IPS DF 4.7 (cell line): Measurements from ENCODE around the gene SMTNL2.
A peak's percentile ranks its signal among the peaks of the same experiment; 100 is the strongest.
"Not testable (repeated sequence)": the region's sequence is repeated elsewhere in the genome, so short reads cannot be mapped to it uniquely, and the experiment has no call there.

Experiments
- DNase-seq: peaks from one replicate; pipeline ENCODE4 v3.0.0-alpha.2; 2013; ENCODE audit warnings: low spot score; ENCODE audit errors: extremely low read depth

SMTNL2 gene

GRCh38 chr17:4560421-4560820, 23.9 kb upstream of the SMTNL2 start, which contains the start of gene GGT6:
GGT6 (minus strand) TSS chr17:4560577; CDS start chr17:4560521, 56 bp downstream.
- DNase-seq = no peak

GRCh38 chr17:4560837-4561256, 23.5 kb upstream of the SMTNL2 start:
- DNase-seq = no peak

DNA sequence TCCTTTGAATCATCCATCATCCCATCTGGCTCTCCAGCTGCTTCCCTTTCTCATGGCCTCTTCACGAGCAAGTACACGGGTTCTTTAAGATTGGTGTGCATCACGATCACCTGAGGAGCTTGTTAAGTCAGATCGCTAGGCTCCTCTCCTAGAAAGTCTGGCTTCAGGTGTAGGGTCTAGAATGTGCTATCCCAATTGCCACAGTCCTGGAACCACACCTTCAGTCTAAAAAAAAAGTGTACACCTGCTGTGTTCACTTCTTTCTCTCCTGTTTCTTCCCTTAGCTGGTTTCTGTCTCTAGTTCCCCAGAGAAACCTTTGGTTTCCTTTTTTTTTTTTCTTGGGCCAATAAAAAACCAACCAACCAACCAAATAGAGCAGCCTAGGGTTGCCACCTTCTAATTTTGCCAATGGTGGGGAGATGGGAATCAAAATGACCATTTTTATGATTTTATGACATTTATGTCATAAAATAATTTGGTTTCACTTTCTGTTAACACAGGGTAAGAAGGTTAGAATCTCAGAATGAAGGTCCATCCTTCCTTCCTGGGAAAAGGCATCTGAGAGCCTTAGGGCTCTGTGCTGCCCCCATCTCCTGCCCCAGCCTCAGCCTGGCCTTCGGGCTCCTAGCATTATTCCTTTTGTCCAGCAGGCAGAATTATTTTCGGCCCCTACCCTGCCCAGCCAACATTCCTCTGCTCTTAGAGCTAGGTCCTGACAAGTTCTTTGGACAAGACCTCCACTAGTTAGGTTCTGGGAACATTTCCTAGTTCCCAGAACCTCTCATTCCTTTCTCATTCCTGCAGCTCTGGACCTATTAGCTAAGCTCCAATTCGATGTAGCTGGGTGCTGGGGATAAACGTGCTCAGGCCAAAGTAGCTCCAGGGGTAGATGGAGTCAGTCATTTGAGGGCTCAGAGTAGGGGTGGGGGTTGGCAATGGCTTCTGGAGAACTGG, 22.0 kb upstream of the SMTNL2 start:
- no peak for DNase-seq

- peak; percentile 71 for DNase-seq
These were observed 18.9 kb upstream of the SMTNL2 start for GRCh38 chr17:4565209-4566141.

- DNase-seq = peak; percentile 88
These were observed 17.5 kb upstream of the SMTNL2 start for GRCh38 chr17:4566785-4567184.

DNA sequence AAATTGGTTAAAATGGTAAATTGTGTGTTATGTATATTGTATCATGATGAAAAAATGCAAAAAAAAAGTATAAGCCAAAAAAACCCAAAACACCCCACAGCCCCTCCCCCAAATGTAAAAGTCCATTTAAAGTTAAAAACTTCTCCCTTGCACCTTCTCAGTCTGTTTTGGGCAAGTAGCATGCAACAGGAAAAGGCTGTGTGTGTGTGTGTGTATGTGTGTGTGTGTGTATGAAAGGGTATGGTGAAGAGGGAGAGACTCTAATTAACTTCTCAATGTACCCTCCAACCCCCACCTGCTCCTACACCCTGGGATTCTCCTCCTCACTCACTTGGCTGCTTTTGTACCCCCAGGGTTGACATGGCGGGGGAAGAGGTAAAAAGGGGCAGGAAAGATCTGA, 14.7 kb upstream of the SMTNL2 start:
- no peak for DNase-seq

- no peak for DNase-seq
These were observed 12.2 kb upstream of the SMTNL2 start for GRCh38 chr17:4572131-4572530.

DNA sequence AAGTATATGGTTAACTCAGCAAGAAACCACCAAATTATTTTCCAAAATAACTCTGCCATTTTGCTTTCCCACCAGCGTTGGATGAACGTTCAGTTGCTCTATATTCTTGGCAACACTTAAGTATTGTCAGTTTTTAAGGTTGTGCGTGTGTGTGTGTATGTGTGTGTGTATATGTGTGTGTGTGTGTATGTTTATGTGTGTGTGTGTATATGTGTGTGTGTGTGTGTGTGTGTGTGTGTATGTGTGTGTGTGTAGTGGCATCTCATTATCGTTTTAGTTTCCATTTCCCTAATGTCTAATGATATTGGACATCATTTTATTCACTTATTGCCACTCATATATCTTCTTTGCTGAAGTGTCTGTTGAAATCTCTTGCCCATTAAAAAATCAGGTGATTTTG, 11.2 kb upstream of the SMTNL2 start:
- DNase-seq = no peak

DNA sequence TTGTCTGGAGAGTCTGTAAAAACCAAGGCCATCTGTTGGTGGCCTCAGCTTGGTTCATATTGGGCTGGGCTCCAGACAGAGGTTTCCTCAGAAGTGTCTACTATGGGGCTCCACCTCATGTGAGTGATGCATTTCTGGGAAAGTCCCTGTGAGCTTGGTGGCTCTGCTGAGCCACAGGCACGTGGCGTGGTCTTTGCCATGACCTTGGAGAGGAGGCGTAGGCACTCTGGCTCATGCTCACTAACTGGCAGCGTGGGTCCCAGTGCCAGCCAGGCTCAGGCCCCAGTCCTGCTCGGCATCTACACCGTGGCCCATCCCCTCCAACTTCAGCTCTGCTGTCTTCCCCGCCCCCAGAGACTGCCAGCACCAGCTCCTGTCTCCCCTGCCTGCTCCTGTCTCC, 10.7 kb upstream of the SMTNL2 start:
- DNase-seq = no peak

DNA sequence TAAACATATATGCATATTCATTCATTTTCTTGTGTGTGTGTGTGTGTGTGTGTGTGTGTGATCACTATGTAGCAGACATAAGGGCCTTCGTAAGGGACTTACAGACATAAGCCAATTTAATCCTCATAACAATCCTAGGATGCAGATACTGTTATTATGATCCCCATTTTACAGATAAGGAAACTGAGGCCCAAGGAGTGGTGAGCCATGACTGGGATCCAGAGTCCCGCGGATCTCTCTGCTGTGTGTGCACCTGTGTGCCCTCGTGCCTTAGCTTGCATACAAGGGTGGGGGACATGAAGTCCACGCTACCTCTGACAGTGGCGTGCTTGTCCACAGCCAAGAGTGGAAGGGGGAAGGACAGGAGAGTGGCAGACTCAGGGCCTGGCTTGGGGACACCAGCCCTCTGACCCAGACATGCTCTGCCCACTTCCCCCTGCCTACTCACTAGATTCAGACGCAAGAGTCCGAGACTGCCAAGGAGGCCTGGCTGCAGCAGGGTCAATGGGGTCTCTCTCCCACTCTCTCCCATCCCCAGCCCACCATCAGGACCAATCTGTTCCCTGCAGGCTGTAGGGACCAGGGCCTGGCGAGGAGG, 9.8 kb upstream of the SMTNL2 start:
- DNase-seq = no peak

- DNase-seq = no peak
These were observed 8.2 kb upstream of the SMTNL2 start for GRCh38 chr17:4576161-4576558.

- no peak for DNase-seq
These were observed 7.5 kb upstream of the SMTNL2 start for GRCh38 chr17:4576729-4577322.

GRCh38 chr17:4577386-4577993, 6.8 kb upstream of the SMTNL2 start:
- no peak for DNase-seq

GRCh38 chr17:4578349-4578748, 6.0 kb upstream of the SMTNL2 start:
- DNase-seq = not testable (repeated sequence)

- DNase-seq = no peak
These were observed 4.7 kb upstream of the SMTNL2 start for GRCh38 chr17:4579678-4580077.

DNA sequence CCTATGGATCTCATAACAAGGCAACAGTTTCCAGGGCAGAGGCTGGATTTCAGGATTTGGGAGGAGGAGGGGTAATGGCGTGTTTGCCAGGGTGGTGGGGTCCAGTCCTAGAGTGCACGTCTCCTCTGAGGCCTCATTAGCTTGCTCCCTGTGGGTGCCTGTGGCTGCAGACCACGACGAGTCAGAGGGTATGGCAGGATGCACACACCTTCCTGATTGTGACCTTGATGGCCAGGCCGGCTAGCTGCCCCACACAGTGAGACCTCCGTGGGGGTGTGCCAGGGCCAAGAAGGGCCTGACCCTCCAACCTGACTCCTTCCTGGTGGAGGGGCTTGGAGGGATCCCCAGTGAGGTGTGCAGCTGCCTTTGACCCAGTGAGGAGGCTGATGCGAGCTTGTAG, 4.0 kb upstream of the SMTNL2 start:
- no peak for DNase-seq

DNA sequence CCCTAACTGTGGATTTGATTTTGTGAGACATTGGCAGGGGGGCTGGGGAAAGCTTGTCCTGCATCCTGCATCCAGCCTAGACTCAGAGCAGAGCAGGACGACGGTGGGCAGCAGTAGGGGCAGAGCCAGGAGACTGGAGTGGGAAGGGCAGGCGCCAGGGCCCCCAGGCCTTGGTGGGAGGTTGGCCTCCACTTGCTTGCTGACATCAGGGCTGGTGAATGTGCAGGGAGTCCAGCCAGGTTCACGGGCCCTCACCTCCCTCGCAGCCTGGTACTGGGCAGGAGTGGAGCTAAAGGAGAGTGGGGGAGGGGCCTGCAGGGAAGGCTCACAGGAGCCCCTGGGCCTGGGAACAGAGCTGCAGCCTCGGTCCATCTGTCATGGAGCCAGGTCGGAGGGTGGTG, 2.2 kb upstream of the SMTNL2 start:
- DNase-seq = no peak

GRCh38 chr17:4582691-4583090, 1.6 kb upstream of the SMTNL2 start:
- no peak for DNase-seq

DNA sequence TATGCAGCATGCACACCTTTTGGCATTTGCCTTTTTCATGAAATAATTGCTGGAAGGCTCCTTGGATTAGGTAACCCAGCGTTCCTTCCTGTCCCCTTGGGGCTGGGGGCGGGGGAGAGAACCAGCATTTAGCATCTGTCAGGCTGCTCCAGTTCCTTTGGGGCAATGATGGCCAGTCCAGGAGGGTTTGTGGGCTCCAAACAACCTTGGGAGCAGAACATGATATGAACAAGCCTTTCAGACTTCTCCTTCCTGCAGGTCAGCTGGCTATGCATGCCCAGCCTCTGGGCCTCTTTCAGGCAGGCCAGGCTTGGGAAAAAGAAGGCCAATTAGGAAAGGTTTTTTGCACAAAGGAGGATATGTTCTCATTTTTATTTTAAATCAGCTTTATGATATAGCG, 1.1 kb upstream of the SMTNL2 start:
- DNase-seq = no peak

DNA sequence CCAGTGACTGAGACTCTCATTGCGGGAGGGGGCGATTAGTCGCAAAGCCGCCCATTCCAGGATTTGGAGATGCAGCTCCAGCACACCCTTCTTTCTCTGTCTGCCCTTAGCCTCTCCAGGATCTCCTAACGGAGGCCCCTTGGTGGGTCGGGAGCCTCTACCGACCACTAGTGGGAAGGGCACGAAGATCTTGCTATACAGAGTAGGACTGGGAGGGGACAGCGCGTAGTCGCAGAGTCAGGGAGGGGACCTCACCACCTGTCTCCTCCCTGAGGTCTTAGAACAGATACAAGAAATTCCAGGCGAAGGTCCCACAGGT, 588 bp upstream of the SMTNL2 start:
- no peak for DNase-seq
